GM18499 (cell line): Measurements from ENCODE around the gene RAD51B.

Experiments used
- ATAC-seq: cut with Tn5 transposase; IDR thresholded peaks from one replicate; pipeline ENCODE4 v1.9.1; 2021; ENCODE audit warnings: moderate number of reproducible peaks; ENCODE audit not compliant: insufficient read depth, unreplicated experiment

Gene RAD51B

DNA sequence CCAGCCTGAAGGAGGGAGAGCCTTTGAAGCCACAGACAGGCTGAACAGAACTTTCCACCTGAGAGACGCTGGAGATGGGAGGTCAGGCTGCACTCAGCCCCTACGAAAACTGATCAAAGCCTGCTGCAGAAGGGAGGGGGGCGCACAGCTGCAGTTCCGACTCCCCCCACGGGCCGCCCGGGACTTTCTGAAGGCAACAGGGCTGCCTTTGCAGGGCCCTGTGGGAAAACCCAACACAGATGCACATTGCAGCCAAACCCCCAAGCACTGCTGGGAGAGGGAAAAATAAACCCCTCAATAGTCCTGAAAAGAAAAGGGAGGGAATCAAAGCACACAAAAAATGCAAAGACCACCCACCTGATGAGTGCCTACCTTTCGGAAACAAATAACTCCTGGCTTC, 682.7 kb downstream of the RAD51B start:
- no peak for ATAC-seq

GRCh38 chr14:68503186-68503825, 683.7 kb downstream of the RAD51B start:
- ATAC-seq, result no peak

- ATAC-seq, result no peak
Observed at GRCh38 chr14:68504861-68505260, 685.3 kb downstream of the RAD51B start.

GRCh38 chr14:68506021-68506644, 686.6 kb downstream of the RAD51B start:
- ATAC-seq, result no peak

DNA sequence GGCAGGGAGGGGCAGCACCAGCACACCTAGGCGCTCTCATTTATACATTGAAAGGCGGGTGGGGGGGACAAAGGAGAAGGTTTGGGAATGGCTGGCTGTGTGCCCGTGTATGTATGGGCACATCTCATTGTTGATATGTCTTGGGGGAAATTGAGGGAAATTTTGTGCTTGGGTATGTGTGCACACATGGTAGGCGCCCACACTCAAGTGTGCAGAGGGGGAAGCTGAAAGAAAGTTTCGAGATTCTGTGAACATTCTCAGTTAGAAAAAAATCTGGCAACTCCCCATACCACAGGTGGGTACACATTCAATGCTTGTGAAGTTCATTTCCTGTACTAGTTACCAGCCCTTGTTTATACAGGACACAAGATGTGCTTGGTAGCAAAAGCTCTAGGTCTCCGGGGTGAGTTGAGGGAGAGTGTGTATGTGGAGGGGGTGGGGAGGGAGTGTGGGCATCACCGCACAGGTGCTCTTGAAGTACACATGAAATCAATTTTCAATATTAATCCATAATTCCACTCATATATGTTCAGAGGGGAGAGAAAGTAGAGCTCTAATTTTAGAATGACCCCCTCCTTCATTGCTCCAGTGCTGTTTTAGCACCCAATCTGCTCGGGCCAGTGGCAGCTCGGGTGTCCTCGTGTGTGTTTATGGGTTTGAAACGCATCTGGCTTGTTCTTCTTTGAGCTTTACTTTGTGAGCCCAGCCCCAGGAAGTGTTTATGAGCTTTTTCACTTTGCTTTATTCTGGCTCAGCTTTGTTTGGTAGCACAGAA, 687.3 kb downstream of the RAD51B start:
- peak; percentile 76 for ATAC-seq

GRCh38 chr14:68507544-68508081, 688.0 kb downstream of the RAD51B start:
- no peak for ATAC-seq

DNA sequence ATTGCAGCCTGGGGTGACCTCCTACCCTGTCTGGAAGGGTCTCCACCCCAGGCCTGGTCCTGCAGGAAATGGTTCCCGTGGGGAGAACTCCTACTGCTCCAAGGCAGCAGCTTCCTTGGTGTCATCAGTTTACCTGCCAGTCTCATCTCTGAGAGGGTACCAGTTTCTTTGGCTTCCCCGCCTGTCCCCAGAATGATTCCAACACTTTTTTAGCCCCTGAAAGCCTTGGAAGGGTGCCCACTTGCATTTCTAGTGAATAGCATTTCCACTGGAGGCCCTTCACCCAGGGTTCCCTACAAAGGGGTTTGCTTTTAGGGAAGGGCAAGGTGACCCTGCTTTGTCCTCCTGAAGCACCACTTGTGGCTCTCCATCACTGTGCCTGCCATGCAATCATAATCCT, 689.0 kb downstream of the RAD51B start:
- no peak for ATAC-seq

GRCh38 chr14:68509188-68509983, 689.8 kb downstream of the RAD51B start:
- ATAC-seq, result no peak

GRCh38 chr14:68510201-68511128, 690.9 kb downstream of the RAD51B start:
- ATAC-seq, result no peak

DNA sequence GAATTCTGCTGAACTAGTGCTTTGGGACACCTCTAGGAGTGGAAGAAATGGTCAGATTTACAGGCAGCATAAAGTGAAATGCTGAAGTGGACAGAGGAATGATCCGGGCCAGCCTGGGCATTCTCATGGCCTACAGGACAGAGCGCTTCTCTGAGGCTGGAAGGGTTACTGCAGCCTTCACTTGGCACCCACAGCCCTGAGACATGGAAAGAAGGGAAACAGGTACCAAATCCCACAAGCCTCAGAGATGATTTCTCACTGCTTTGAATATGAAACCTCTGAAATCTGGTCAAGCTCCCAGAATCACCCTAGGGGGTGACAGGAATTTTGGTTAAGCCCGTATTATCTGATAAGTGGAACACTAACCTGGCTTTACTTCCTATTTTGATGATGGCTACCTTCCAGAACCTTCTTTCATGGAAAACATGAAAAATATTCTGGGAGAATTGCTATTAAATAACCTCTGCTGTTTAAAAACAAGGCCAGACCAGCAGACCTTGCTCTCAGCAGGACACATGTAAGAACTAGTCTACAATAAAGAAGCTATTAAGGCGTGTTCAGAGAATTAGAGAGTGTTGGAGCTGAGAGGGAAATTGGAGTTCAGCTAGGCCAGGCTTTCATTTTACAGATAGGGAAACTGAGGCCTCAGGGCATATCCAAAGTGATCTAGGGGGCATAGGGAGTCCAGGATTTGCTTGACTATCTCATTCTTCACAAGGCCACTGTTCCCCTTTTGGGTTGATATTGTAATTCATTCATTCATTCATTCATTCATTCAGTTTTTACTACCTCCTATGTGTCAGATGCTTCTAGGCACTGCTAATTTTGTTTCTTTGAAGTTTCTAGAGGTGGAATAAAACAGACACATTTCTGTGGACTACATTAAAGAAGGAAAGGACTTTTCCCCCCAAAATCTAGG, 691.8 kb downstream of the RAD51B start:
- ATAC-seq, result no peak

GRCh38 chr14:68512088-68512487, 692.5 kb downstream of the RAD51B start:
- no peak for ATAC-seq

GRCh38 chr14:68513137-68513536, 693.6 kb downstream of the RAD51B start:
- no peak for ATAC-seq

- ATAC-seq, result no peak
Observed at GRCh38 chr14:68513838-68514607, 694.4 kb downstream of the RAD51B start.

- no peak for ATAC-seq
Observed at GRCh38 chr14:68514608-68515194, 695.1 kb downstream of the RAD51B start.

DNA sequence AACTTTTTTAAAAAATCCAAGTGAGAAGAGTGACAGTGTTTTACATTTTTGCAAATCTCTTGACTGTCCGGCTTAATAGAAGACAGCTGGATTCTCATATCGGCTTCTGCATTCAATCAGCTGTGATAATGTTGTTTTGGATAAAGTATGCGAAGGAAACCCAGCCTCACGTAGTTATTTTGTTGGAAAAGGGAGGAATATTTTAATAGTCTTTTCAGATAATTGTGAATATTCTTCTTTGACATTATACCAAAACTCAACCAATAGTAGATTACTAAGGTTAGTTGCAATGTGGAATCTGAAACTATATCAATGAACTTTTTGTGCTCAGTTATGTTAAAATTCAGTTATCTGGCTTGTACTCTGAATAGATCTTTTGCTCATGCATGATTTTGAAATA, 696.8 kb downstream of the RAD51B start:
- ATAC-seq, result no peak

DNA sequence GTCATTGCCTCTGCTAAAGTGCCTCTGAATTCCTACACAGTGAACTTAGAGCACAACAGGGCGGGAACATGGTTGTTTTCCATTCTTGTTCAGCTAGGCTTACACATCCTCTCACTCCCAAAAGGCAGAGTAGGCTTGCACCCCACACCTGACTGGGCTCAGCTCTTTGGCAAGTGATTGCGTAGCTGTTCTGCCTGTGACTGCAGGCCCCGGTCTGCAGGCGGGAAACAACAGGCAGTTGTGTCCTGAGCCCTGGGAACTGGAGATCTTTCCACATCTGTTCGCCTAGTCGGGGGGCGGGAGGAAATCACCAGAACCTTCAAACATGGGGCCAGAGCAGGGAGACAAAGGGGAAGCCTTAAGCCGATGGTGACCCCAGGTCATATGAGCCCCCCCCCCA, 698.6 kb downstream of the RAD51B start:
- ATAC-seq, result no peak
